ENCODE results near the gene ASGR1.
"Not testable (repeated sequence)": the region's sequence is repeated elsewhere in the genome, so short reads cannot be mapped to it uniquely, and the experiment has no call there.

- TF ChIP-seq CTCF (conservative IDR thresholded peaks at IDR 0.05; ENCODE audit: low read depth, low read length); EZH2 (IDR thresholded peaks at IDR 0.05; ENCODE audit: low read length, unreplicated experiment): not testable (repeated sequence)
These were observed 51.7 kb downstream of the ASGR1 start for GRCh38 chr17:7127501-7127900.
